ENCODE measurements around the gene HSF5. TPM values are rescaled to one million over a fixed set of nuclear protein-coding genes. Genes with fewer than 3 reads are reported as not detected.
A peak's percentile ranks its signal among the peaks of the same experiment; 100 is the strongest.

Gene HSF5
- total and polyA plus RNA-seq, 4 donors, result 0.09 to 0.17 TPM; not detected in 2

GRCh38 chr17:58417300-58418092 lies 70.7 kb downstream of the HSF5 start, which contains the start of gene RNF43:
TSS of gene RNF43 (minus strand) at chr17:58417534. CDS start at chr17:58415577, 1,957 bp downstream.
- Histone ChIP-seq H3K36me3 (ENCODE audit: control insufficient read depth in 4 of 4, insufficient read depth in 3 of 4, low read depth in 1 of 4, low read length in 3 of 4) (no peaks in the 10 kb centered on the region), H3K9me3 (ENCODE audit: control insufficient read depth in 4 of 4, low read length in 3 of 4) (no peaks in the 10 kb centered on the region), H3K4me1 (ENCODE audit: control insufficient read depth in 4 of 4, insufficient read depth in 4 of 4, low read length in 3 of 4) (peaks cover 0 to 30% (median 24%) of the 10 kb centered on the region in 4 donors), H3K27me3 (ENCODE audit: control insufficient read depth in 4 of 4, insufficient read depth in 4 of 4, low read length in 3 of 4) (no peaks in the 10 kb centered on the region), H3K27ac (ENCODE audit: low read depth in 1 of 2, low read length in 2 of 2) (peak within 1 kb of the TSS; percentile 63 to 75), H3K4me3 (ENCODE audit: low read depth in 1 of 3, low read length in 3 of 3) (peak within 1 kb of the TSS; percentile 41 to 56 (median 55)), H3K9ac (ENCODE audit: low read depth in 1 of 2, low read length in 2 of 2) (peak within 1 kb of the TSS; percentile 65 to 88)
- peak; percentile 94 for TF ChIP-seq REST (IDR thresholded peaks at IDR 0.05)
- peak; percentile 68 for TF ChIP-seq YY1 (IDR thresholded peaks at IDR 0.05)
- TF ChIP-seq GABPA (IDR thresholded peaks at IDR 0.05 in 1 of 2, conservative IDR thresholded peaks at IDR 0.05 in 1 of 2), result peak; percentile 60 to 89
- TF ChIP-seq NR2F2 (IDR thresholded peaks at IDR 0.05), result no peak
- peak; percentile 80 for TF ChIP-seq SP1 (IDR thresholded peaks at IDR 0.05)
- TF ChIP-seq TAF1 (conservative IDR thresholded peaks at IDR 0.05), result peak; percentile 98
- peak; percentile 45 for TF ChIP-seq ATF3 (IDR thresholded peaks at IDR 0.05)
- TF ChIP-seq MAX (IDR thresholded peaks at IDR 0.05), result peak; percentile 45
- peak; percentile 98 for TF ChIP-seq RAD21 (IDR thresholded peaks at IDR 0.05)
- TF ChIP-seq FOXA2 (IDR thresholded peaks at IDR 0.05), result peak; percentile 23
- TF ChIP-seq HNF4A (conservative IDR thresholded peaks at IDR 0.05), result peak; percentile 73 to 81
- peak; percentile 92 for TF ChIP-seq CTCF (IDR thresholded peaks at IDR 0.05; ENCODE audit: low read depth, low read length, missing input control)
- peak in 1 of 2 donors; percentile 63 for TF ChIP-seq JUND (IDR thresholded peaks at IDR 0.05)
- TF ChIP-seq EGR1 (IDR thresholded peaks at IDR 0.05; ENCODE audit: low read depth in 2 of 2), result peak in 1 of 2 donors; percentile 46
- peak; percentile 49 for TF ChIP-seq FOXA1 (IDR thresholded peaks at IDR 0.05)
- no peak for TF ChIP-seq ZBTB33 (IDR thresholded peaks at IDR 0.05)
- TF ChIP-seq HNF4G (IDR thresholded peaks at IDR 0.05), result peak; percentile 76
- peak; percentile 62 to 76 for TF ChIP-seq RXRA (IDR thresholded peaks at IDR 0.05)
- WGBS, result 3% methylated on average over 8 of the region's 8 CpGs
- peak; percentile 82 for DNase-seq (ENCODE audit: low spot score)

All from liver (tissue), 9 donors.